Neural cell (in vitro differentiated cells): ENCODE measurements around the gene PDE4D.

ENCODE experiments used
- CTCF ChIP-seq: fragments of 450-650 bp; IDR thresholded peaks from 2 replicates; pipeline ENCODE4 v1.5.1; 2014; ENCODE audit warnings: antibody characterized with exemption, mild to moderate bottlenecking, moderate library complexity; ENCODE audit not compliant: poor library complexity, severe bottlenecking
- EP300 ChIP-seq: fragments of 450-650 bp; conservative IDR thresholded peaks from 2 replicates; pipeline ENCODE4 v1.6.1; 2014; ENCODE audit warnings: antibody characterized with exemption, mild to moderate bottlenecking, moderate library complexity; ENCODE audit not compliant: poor library complexity, severe bottlenecking
- EZH2 ChIP-seq: fragments of 200-600, 300-800 bp; shearing (Covaris generic), sonication (generic); IDR thresholded peaks from 2 replicates; pipeline ENCODE4 v1.6.1; 2014; ENCODE audit warnings: antibody characterized with exemption, low read length, borderline replicate concordance, mild to moderate bottlenecking; ENCODE audit not compliant: insufficient read depth, poor library complexity, severe bottlenecking
- POLR2AphosphoS5 ChIP-seq: IDR thresholded peaks from 2 replicates; pipeline ENCODE4 v1.6.1; 2012

- no peak for TF ChIP-seq CTCF
- no peak for TF ChIP-seq POLR2AphosphoS5
- TF ChIP-seq EZH2 = no peak
- no peak for TF ChIP-seq EP300
These were observed 801.6 kb downstream of the PDE4D start for GRCh38 chr5:59091965-59092364.
